Measurements from ENCODE around the gene SPAAR. TPM values are rescaled to one million over a fixed set of nuclear protein-coding genes. Genes with fewer than 3 reads are reported as not detected.

SPAAR gene
- total RNA-seq, 1 experiment from 2014 or later = 0.37 TPM

DNA sequence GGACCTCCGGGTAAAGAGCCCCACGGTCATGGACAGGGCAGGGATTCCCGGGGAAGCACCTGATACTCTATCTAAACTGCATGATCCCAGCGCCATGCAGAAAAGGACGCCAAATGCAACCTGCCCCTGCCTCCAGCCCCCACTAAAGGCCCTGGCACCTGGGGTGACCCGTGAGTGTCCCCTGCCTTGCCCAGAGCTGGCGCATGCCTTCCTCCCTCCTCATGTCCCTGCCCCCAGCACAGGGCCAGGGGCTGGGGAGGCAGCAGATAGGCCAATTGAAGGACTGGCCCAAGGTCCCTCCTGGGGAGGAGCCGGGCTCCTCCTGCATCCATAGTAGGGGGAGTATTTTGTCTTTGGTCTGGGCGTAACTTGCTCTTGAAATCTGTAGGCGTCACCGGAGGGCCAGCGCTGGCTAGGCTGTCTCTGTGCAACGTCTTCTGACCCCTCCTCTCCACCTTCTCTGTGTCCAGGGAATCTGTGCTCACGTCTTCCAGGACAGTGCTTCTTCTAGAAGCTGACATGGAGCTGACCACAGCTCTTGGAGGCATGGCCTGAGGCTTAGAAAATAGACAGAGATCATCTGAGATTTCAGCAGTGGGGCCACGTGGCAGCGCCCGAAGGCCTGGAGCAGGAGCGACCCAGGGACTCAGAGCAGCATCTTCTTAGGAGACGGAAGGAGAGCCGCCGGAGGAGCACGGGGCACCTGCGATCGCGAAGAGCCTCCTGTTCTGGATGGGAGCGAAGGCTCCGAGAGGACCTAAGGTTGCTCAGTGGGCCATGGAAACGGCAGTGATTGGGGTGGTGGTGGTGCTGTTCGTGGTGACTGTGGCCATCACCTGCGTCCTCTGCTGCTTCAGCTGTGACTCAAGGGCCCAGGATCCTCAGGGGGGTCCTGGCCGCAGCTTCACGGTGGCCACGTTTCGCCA, 660 bp downstream of the SPAAR start:
- intact Hi-C loops (cut with micrococcal nuclease; ENCODE audit: unreplicated experiment) = no loop called here
- TF ChIP-seq EZH2 (IDR thresholded peaks at IDR 0.05; ENCODE audit: borderline replicate concordance, low read depth, low read length, poor library complexity, severe bottlenecking) = no peak
- TF ChIP-seq, protein P1, sequence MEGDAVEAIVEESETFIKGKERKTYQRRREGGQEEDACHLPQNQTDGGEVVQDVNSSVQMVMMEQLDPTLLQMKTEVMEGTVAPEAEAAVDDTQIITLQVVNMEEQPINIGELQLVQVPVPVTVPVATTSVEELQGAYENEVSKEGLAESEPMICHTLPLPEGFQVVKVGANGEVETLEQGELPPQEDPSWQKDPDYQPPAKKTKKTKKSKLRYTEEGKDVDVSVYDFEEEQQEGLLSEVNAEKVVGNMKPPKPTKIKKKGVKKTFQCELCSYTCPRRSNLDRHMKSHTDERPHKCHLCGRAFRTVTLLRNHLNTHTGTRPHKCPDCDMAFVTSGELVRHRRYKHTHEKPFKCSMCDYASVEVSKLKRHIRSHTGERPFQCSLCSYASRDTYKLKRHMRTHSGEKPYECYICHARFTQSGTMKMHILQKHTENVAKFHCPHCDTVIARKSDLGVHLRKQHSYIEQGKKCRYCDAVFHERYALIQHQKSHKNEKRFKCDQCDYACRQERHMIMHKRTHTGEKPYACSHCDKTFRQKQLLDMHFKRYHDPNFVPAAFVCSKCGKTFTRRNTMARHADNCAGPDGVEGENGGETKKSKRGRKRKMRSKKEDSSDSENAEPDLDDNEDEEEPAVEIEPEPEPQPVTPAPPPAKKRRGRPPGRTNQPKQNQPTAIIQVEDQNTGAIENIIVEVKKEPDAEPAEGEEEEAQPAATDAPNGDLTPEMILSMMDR (conservative IDR thresholded peaks at IDR 0.05; ENCODE audit: low read depth, low read length) = no peak
- Histone ChIP-seq H3K4me3 (ENCODE audit: low read depth, low read length, poor library complexity, severe bottlenecking) (no peak overlapping the region), H3K27me3 (replicated peaks; ENCODE audit: insufficient read depth, low read depth, low read length, poor library complexity) (no peaks in the 10 kb centered on the region), H3K27ac (ENCODE audit: low read depth, low read length, poor library complexity, severe bottlenecking) (peak overlapping the region; percentile 77), H3K36me3 (ENCODE audit: insufficient read depth, low read length, poor library complexity, severe bottlenecking) (no peaks in the 10 kb centered on the region), H3K9me3 (ENCODE audit: low read depth, low read length, poor library complexity, severe bottlenecking) (no peaks in the 10 kb centered on the region), H3K4me1 (ENCODE audit: insufficient read depth, low read length, poor library complexity, severe bottlenecking) (peaks cover 43% of the 10 kb centered on the region)
- CTCF ChIA-PET = interaction anchor here (1.5 kb wide), 1 partner anchor 36 kb away, joined by 3 read pairs; no protein-coding TSS in a partner anchor
- no TSS peak for BruUV-seq (replicated peaks)
- no peak for DNase-seq (ENCODE audit: low spot score)
- POLR2A ChIA-PET (ENCODE audit: low non-redundant PET) = no interaction called here

DNA sequence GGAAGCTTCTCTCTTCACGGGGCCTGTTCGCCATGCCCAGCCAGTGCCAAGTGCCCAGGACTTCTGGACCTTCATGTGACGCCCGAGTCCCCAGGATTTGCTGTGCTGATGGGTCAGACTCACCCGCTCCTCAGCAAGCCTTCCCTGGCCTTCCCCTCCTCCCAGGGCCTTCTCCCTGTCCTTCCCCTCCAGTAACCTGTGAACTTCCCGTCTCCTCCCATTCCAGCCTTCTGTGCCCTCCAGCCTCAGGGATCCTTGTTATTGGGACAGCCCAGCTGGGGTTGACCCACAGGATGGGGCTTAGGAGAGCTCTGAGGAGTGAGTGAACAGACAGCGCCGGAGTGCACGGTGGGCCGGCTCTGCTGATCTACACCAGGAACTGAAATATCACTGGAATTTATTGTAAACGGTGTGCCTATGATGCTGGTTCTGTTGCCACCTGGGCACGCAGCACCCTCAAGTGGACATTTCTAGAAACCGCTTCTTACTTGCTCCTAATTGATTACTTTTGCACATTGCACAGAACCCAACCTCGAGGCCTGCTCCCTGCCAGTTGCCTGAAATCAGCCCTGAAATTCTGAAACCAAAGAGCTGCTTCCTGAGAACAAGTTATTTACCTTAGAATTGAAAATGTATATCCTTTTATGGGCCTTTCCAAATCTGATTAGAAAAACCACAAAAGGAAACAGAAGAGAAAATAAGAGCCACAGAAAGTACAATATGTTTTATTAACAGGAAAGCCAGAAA, 1.5 kb downstream of the SPAAR start:
- TF ChIP-seq EZH2 (IDR thresholded peaks at IDR 0.05; ENCODE audit: borderline replicate concordance, low read depth, low read length, poor library complexity, severe bottlenecking) = no peak
- TF ChIP-seq, protein P1 (conservative IDR thresholded peaks at IDR 0.05; ENCODE audit: low read depth, low read length) = peak; percentile 68
- peak; percentile 75 for DNase-seq (ENCODE audit: low spot score)
- POLR2A ChIA-PET (ENCODE audit: low non-redundant PET) = no interaction called here
- peaks cover 36% of the 10 kb centered on the region for H3K4me1 ChIP-seq (ENCODE audit: insufficient read depth, low read length, poor library complexity, severe bottlenecking)
- H3K9me3 ChIP-seq (ENCODE audit: low read depth, low read length, poor library complexity, severe bottlenecking) = no peaks in the 10 kb centered on the region
- H3K27ac ChIP-seq (ENCODE audit: low read depth, low read length, poor library complexity, severe bottlenecking) = peak overlapping the region; percentile 50
- CTCF ChIA-PET = no interaction called here
- H3K36me3 ChIP-seq (ENCODE audit: insufficient read depth, low read length, poor library complexity, severe bottlenecking) = no peaks in the 10 kb centered on the region
- BruUV-seq (replicated peaks) = no TSS peak
- no peak overlapping the region for H3K4me3 ChIP-seq (ENCODE audit: low read depth, low read length, poor library complexity, severe bottlenecking)
- H3K27me3 ChIP-seq (replicated peaks; ENCODE audit: insufficient read depth, low read depth, low read length, poor library complexity) = no peaks in the 10 kb centered on the region
- intact Hi-C loops (cut with micrococcal nuclease; ENCODE audit: unreplicated experiment) = no loop called here

DNA sequence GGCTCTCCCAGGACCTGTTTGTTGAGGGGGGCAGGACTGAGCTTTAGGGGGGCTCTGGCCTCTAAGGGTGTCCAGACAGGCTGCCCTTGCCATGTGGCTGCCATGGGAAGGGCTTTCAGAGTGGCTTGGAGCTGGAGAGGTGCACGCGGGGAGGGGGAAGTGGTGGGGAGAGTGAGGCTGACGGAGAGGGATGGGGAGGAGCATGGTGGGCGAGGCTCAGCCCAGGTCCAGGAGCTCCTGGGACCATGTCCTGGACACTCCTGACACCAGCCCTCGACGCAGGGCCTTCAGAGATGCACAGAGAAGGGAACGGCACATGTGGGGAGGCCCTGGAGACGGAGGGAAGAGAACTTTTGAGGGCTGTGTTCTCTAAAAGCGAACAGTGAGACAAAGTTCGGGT, 2.4 kb downstream of the SPAAR start:
- Histone ChIP-seq H3K4me3 (ENCODE audit: low read depth, low read length, poor library complexity, severe bottlenecking) (no peak overlapping the region), H3K4me1 (ENCODE audit: insufficient read depth, low read length, poor library complexity, severe bottlenecking) (peaks cover 30% of the 10 kb centered on the region), H3K27ac (ENCODE audit: low read depth, low read length, poor library complexity, severe bottlenecking) (no peak overlapping the region), H3K9me3 (ENCODE audit: low read depth, low read length, poor library complexity, severe bottlenecking) (no peaks in the 10 kb centered on the region), H3K27me3 (replicated peaks; ENCODE audit: insufficient read depth, low read depth, low read length, poor library complexity) (no peaks in the 10 kb centered on the region), H3K36me3 (ENCODE audit: insufficient read depth, low read length, poor library complexity, severe bottlenecking) (no peaks in the 10 kb centered on the region)
- DNase-seq (ENCODE audit: low spot score) = no peak
- intact Hi-C loops (cut with micrococcal nuclease; ENCODE audit: unreplicated experiment) = no loop called here
- ChIA-PET POLR2A (ENCODE audit: low non-redundant PET) (no interaction called here), CTCF (no interaction called here)
- BruUV-seq (replicated peaks) = no TSS peak
- TF ChIP-seq, protein P1 (conservative IDR thresholded peaks at IDR 0.05; ENCODE audit: low read depth, low read length) = no peak
- TF ChIP-seq EZH2 (IDR thresholded peaks at IDR 0.05; ENCODE audit: borderline replicate concordance, low read depth, low read length, poor library complexity, severe bottlenecking) = no peak

Data from A673 (cell line).